Loucy (cell line): ENCODE data around the gene MACROD1.
"Not testable (repeated sequence)": the region's sequence is repeated elsewhere in the genome, so short reads cannot be mapped to it uniquely, and the experiment has no call there.

Experiments used
- H2AFZ ChIP-seq: fragments of 200-600 bp; sonication (generic); 2 replicates; pipeline ENCODE4 v1.6.0; 2016; ENCODE audit warnings: antibody characterized with exemption, mild to moderate bottlenecking, low read length, moderate library complexity
- H3F3A ChIP-seq: fragments of 200-600 bp; 2 replicates; pipeline ENCODE4 v1.6.0; 2016; ENCODE audit warnings: antibody characterized with exemption, low read depth, mild to moderate bottlenecking
- H3K27me3 ChIP-seq: fragments of 200-600 bp; sonication (generic); 2 replicates; pipeline ENCODE4 v1.6.1; 2014; ENCODE audit warnings: low read length, mild to moderate bottlenecking; ENCODE audit not compliant: insufficient read depth, poor library complexity, severe bottlenecking
- H3K36me3 ChIP-seq: fragments of 200-600 bp; sonication (generic); 2 replicates; pipeline ENCODE4 v1.6.1; 2016; ENCODE audit warnings: low read length; ENCODE audit not compliant: insufficient read depth
- H3K4me1 ChIP-seq: fragments of 200-600 bp; sonication (generic); 2 replicates; pipeline ENCODE4 v1.5.1; 2014; ENCODE audit warnings: low read length, mild to moderate bottlenecking; ENCODE audit not compliant: insufficient read depth, poor library complexity, severe bottlenecking
- H3K4me2 ChIP-seq: fragments of 200-600 bp; sonication (generic); 2 replicates; pipeline ENCODE4 v1.6.0; 2014; ENCODE audit warnings: antibody characterized with exemption, low read length, low read depth, mild to moderate bottlenecking; ENCODE audit not compliant: poor library complexity, severe bottlenecking
- H3K4me3 ChIP-seq: fragments of 200-600 bp; sonication (generic); 2 replicates; pipeline ENCODE4 v1.5.1; 2014; ENCODE audit warnings: low read length, mild to moderate bottlenecking, mixed read lengths; ENCODE audit not compliant: poor library complexity, severe bottlenecking
- H3K79me2 ChIP-seq: fragments of 200-600 bp; sonication (generic); 2 replicates; pipeline ENCODE4 v1.6.1; 2014; ENCODE audit warnings: low read length; ENCODE audit not compliant: insufficient read depth
- H3K9ac ChIP-seq: fragments of 200-600 bp; sonication (generic); 2 replicates; pipeline ENCODE4 v1.6.0; 2014; ENCODE audit warnings: mild to moderate bottlenecking, low read depth, low read length, moderate library complexity; ENCODE audit not compliant: poor library complexity, severe bottlenecking
- H3K9me2 ChIP-seq: fragments of 200-600 bp; sonication (generic); replicated peaks from 2 replicates; pipeline ENCODE4 v1.6.1; 2016; ENCODE audit warnings: low read depth, low read length, mixed read lengths
- H3K9me3 ChIP-seq: fragments of 200-600 bp; sonication (generic); 2 replicates; pipeline ENCODE4 v1.6.1; 2014; ENCODE audit warnings: mild to moderate bottlenecking, antibody characterized with exemption, low read length, low read depth; ENCODE audit not compliant: insufficient read depth
- H4K20me1 ChIP-seq: fragments of 200-600 bp; sonication (generic); 2 replicates; pipeline ENCODE4 v1.6.0; 2014; ENCODE audit warnings: antibody characterized with exemption, low read length, mild to moderate bottlenecking; ENCODE audit not compliant: insufficient read depth, poor library complexity, severe bottlenecking
- CTCF ChIP-seq: fragments of 200-600 bp; sonication (generic); conservative IDR thresholded peaks from 2 replicates; pipeline ENCODE4 v1.5.1; 2014; ENCODE audit warnings: mild to moderate bottlenecking, antibody characterized with exemption, low read length
- EZH2phosphoT487 ChIP-seq: fragments of 200-600 bp; IDR thresholded peaks from 2 replicates; pipeline ENCODE4 v1.6.1; 2018; ENCODE audit warnings: antibody characterized with exemption, mild to moderate bottlenecking, moderate library complexity, borderline replicate concordance

Gene MACROD1

DNA sequence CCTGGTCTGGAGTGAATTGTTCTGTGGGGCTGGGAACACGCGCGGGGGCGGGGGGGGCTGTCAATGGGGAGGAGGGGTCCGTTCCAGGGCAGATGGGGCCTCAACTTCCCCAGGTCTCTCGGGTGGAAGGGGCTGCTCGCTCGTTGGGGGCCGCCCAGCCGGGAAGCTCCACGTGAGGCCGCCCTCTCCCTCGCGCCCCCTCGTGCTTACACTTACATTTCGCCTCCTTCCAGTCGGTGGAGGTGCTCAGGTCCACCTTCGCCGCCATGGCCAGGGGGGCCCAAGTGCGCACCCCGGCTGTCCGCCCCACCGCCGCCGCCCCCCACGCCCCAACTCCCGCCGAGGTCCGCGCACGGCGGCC is 452 bp downstream of the MACROD1 start:
- H2AFZ ChIP-seq, result peak overlapping the region; percentile 99
- H3K4me2 ChIP-seq, result peak overlapping the region; percentile 100
- H3K4me1 ChIP-seq, result peaks cover 16% of the 10 kb centered on the region
- H3K9me2 ChIP-seq, result no peaks in the 10 kb centered on the region
- no peaks in the 10 kb centered on the region for H3F3A ChIP-seq
- no peaks in the 10 kb centered on the region for H3K9me3 ChIP-seq
- no peaks in the 10 kb centered on the region for H3K27me3 ChIP-seq
- TF ChIP-seq CTCF (peak; percentile 30; the same call in 1 of the 2 replicates), EZH2phosphoT487 (no peak)
- H3K9ac ChIP-seq, result peak overlapping the region; percentile 74
- H3K4me3 ChIP-seq, result peak overlapping the region; percentile 76
- peaks cover 3% of the 10 kb centered on the region for H4K20me1 ChIP-seq
- no peaks in the 10 kb centered on the region for H3K36me3 ChIP-seq
- peaks cover 16% of the 10 kb centered on the region; the same call in 1 of the 2 replicates for H3K79me2 ChIP-seq

DNA sequence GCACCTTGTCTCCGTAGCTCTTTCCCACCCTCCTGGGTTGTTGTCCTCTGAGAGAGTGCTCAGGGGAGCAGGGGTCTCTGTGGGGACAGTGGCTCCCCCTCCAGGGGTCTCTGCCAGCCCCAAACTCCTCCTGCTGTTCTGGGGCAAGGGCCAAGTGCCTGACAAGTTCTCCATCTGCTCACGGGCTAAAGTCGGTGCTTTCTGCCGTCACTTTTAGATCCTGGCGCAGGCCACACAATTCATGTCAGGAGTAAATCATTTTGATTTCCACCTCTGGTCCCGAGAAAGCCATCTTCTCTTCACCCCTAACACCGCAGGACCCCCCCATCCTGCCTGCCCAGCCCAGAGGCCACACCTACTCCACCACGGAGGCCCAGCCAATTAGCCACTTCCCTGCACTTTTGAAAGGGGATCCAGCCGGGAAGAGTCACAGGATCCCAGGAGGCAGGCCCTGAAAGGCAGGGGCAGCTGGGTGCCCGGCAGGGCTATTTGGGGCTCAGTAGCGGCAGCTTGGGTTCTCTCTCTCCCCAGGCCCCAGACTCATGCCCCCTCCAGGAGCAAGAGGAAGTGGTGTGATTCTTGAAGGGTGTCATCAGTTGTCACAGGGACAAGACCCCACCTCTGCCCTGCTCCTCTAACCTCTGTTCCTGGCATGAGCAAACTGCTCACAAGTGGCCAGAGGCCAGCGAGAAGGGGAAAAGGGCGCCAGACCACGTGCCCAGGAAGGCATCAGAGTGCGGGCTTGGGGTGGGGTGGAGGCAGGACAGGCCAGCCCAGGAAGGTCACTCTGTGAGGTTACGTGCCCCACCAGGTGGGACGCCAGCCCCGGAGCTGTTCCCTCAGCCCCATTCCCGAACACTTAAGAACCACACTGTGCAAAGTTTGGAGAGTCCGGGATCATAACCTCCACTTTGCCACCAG is 1.3 kb downstream of the MACROD1 start:
- no peaks in the 10 kb centered on the region for H3K9me3 ChIP-seq
- H3K4me2 ChIP-seq, result peak overlapping the region; percentile 100
- TF ChIP-seq EZH2phosphoT487 (no peak), CTCF (no peak)
- H3K27me3 ChIP-seq, result no peaks in the 10 kb centered on the region
- no peaks in the 10 kb centered on the region for H3F3A ChIP-seq
- peaks cover 3% of the 10 kb centered on the region for H4K20me1 ChIP-seq
- peaks cover 16% of the 10 kb centered on the region; the same call in 1 of the 2 replicates for H3K79me2 ChIP-seq
- no peaks in the 10 kb centered on the region for H3K9me2 ChIP-seq
- H3K36me3 ChIP-seq, result no peaks in the 10 kb centered on the region
- 0 out of 2 replicates have a peak overlapping the region, but pooled peaks have one; percentile 99 for H2AFZ ChIP-seq
- H3K9ac ChIP-seq, result peak overlapping the region; percentile 74
- peaks cover 16% of the 10 kb centered on the region for H3K4me1 ChIP-seq
- peak overlapping the region; percentile 76 for H3K4me3 ChIP-seq

GRCh38 chr11:64163951-64164350 is 2.0 kb downstream of the MACROD1 start:
- no peak overlapping the region for H2AFZ ChIP-seq
- no peaks in the 10 kb centered on the region for H3K9me2 ChIP-seq
- H3K9ac ChIP-seq, result peak overlapping the region; percentile 74
- peaks cover 3% of the 10 kb centered on the region for H4K20me1 ChIP-seq
- H3K9me3 ChIP-seq, result no peaks in the 10 kb centered on the region
- peaks cover 16% of the 10 kb centered on the region for H3K4me1 ChIP-seq
- no peaks in the 10 kb centered on the region for H3K36me3 ChIP-seq
- no peaks in the 10 kb centered on the region for H3K27me3 ChIP-seq
- peak overlapping the region; percentile 2 for H3K4me3 ChIP-seq
- peaks cover 16% of the 10 kb centered on the region; the same call in 1 of the 2 replicates for H3K79me2 ChIP-seq
- no peak for TF ChIP-seq CTCF
- no peak for TF ChIP-seq EZH2phosphoT487
- H3F3A ChIP-seq, result no peaks in the 10 kb centered on the region
- peak overlapping the region; percentile 100 for H3K4me2 ChIP-seq

- not testable (repeated sequence) for H3F3A ChIP-seq, H3K4me2 ChIP-seq, H3K9ac ChIP-seq, H2AFZ ChIP-seq, H3K9me3 ChIP-seq, H3K36me3 ChIP-seq, H3K9me2 ChIP-seq, H3K27me3 ChIP-seq, H3K4me3 ChIP-seq, H4K20me1 ChIP-seq
- peaks cover 16% of the 10 kb centered on the region; the same call in 1 of the 2 replicates for H3K79me2 ChIP-seq
- H3K4me1 ChIP-seq, result peaks cover 16% of the 10 kb centered on the region
Observed at GRCh38 chr11:64162769-64163168, 3.1 kb downstream of the MACROD1 start.
